ENCODE data around the gene DHRS11.
A peak's percentile ranks its signal among the peaks of the same experiment; 100 is the strongest.

DHRS11 gene

DNA sequence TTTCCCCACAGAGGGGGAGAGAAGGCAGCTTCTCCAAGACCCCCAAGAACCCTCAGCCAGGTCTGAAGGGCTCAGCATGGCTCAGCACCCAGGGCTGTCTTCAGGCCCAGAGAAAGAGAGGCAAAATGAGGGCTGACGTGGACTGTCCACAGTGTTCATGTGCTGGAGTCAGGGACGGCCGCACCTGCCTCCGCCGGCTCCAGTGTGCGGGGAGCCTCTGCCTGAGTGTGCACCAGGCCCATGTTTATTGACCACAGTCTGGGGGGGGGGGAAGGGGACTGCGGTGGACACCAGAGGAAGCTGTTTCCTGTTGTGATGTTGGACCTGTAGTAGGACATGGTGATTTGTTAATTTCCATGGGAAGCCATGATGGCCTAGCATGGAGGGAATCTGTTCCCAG is 16.6 kb downstream of the DHRS11 start:
- in situ Hi-C loops (cut with MboI; ENCODE audit: low pct_unique_long_range_greater_than_20kb, low sequenced_read_pairs, unreplicated experiment), result loop anchor here (25.0 kb wide), 1 partner anchor 779 kb away; the partner anchor contains the start of gene C17orf78
- TF ChIP-seq, protein P1, sequence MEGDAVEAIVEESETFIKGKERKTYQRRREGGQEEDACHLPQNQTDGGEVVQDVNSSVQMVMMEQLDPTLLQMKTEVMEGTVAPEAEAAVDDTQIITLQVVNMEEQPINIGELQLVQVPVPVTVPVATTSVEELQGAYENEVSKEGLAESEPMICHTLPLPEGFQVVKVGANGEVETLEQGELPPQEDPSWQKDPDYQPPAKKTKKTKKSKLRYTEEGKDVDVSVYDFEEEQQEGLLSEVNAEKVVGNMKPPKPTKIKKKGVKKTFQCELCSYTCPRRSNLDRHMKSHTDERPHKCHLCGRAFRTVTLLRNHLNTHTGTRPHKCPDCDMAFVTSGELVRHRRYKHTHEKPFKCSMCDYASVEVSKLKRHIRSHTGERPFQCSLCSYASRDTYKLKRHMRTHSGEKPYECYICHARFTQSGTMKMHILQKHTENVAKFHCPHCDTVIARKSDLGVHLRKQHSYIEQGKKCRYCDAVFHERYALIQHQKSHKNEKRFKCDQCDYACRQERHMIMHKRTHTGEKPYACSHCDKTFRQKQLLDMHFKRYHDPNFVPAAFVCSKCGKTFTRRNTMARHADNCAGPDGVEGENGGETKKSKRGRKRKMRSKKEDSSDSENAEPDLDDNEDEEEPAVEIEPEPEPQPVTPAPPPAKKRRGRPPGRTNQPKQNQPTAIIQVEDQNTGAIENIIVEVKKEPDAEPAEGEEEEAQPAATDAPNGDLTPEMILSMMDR (IDR thresholded peaks at IDR 0.05; ENCODE audit: extremely low read depth, insufficient read depth, missing control alignments), result no peak
- no peak for DNase-seq (ENCODE audit: low spot score)

DNA sequence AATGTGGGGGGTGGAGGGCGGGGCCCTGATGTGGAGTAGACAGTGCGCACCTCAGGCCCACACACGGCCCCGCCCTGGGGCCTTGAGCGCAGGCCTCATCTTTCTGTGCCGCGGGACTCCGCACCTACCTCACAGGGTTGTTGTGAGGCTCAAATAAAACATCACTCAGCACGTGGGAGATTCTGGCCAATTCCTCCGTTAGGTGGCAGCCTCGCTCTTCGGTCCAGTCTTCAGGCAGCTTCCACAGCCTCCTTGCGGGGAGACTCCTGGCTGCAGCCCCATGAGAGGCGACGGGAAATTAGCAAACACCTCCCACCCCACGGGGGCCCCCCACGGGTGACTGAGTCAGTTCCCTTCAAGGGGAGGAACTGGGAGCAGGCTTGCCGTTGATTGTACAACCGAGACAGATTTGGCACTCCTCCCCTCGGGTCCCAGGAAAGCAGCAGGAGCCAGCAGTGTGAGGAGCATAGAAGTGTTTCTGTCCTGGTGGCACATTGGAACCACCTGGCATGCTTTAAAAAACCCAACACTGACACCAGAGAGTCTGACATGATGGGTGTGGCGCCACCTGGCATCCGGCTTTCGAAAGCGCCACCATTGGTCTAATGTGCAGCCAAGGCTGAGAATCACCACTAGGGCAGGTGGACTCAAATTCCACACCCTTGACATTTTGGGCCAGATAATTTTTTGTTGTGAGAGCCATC is 17.3 kb downstream of the DHRS11 start:
- TF ChIP-seq, protein P1 (IDR thresholded peaks at IDR 0.05; ENCODE audit: extremely low read depth, insufficient read depth, missing control alignments), result peak; percentile 51
- no peak for DNase-seq (ENCODE audit: low spot score)
- in situ Hi-C loops (cut with MboI; ENCODE audit: low pct_unique_long_range_greater_than_20kb, low sequenced_read_pairs, unreplicated experiment), result loop anchor here (25.0 kb wide), 1 partner anchor 778 kb away; the partner anchor contains the start of gene C17orf78

DNA sequence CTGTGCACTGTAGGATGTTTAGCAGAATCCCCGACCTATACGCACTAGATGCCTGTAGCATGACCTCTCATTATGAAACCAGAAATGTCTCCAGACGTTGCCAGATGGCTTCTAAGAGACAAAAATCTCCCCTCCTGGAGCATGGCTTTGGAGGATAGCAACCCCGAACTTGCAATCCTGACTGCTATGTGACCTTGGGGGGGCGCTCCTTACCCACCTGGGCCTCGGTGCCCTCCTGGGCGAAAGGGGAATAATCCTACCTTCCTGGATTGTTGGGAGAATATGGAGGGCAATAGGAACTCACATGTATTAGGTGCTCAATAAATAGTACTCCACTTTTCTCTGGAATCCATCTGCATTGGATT is 17.8 kb downstream of the DHRS11 start:
- in situ Hi-C loops (cut with MboI; ENCODE audit: low pct_unique_long_range_greater_than_20kb, low sequenced_read_pairs, unreplicated experiment), result loop anchor here (25.0 kb wide), 1 partner anchor 778 kb away; the partner anchor contains the start of gene C17orf78
- DNase-seq (ENCODE audit: low spot score), result no peak
- TF ChIP-seq, protein P1 (IDR thresholded peaks at IDR 0.05; ENCODE audit: extremely low read depth, insufficient read depth, missing control alignments), result no peak

DNA sequence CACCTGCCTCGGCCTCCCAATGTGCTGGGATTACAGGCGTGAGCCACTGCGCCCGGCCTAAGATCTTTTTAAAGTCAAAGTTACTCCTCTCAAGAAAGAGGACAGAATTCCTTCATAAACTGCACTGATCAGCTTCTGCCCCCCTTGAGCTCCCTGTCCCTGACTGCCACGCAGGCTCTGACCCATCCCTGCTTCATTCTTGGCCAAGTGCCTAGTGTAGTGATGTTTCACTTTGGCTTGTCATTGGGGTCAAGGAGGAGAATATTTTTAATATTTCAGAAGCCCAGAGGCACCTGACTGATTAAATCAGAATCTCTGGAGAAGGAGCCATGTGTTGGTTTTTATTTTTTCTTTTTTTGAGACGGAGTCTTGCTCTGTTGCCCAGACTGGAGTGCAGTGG is 18.8 kb downstream of the DHRS11 start:
- TF ChIP-seq, protein P1 (IDR thresholded peaks at IDR 0.05; ENCODE audit: extremely low read depth, insufficient read depth, missing control alignments), result no peak
- in situ Hi-C loops (cut with MboI; ENCODE audit: low pct_unique_long_range_greater_than_20kb, low sequenced_read_pairs, unreplicated experiment), result loop anchor here (25.0 kb wide), 1 partner anchor 777 kb away; the partner anchor contains the start of gene C17orf78
- no peak for DNase-seq (ENCODE audit: low spot score)

DNA sequence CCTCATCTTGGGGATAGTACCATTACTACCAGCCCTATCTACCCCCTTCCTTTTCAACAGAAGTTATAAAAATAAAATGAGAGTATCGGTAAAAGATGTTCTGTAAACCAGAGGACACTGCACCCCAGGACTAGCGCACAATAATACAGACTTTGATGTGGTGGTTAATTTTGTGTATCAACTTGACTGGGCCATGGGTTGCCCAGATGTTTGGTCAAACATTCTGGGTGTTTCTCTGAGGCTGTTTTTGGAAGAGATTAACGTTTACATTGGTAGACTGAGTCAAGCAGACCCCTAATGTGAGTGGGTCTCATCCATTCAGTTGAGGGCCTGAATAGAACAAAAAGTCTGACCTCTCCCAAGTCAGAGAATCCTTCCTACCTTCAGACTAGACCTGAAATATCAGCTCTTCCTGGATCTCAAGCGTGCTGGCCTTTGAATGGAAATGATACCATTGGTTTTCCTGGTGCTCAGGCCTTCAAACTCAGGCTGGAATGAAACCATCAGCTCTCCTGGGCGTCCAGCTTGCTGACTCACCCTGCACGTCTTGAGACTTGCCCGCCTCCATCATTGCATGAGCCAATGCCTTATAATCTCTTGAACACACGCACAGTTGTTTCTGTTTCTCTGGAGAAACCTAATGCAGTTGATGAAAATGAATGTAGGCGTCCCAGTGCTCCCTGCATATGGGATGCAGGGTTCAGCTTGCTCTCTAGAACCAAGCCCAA is 19.8 kb downstream of the DHRS11 start:
- in situ Hi-C loops (cut with MboI; ENCODE audit: low pct_unique_long_range_greater_than_20kb, low sequenced_read_pairs, unreplicated experiment), result loop anchor here (25.0 kb wide), 1 partner anchor 776 kb away; the partner anchor contains the start of gene C17orf78
- TF ChIP-seq, protein P1 (IDR thresholded peaks at IDR 0.05; ENCODE audit: extremely low read depth, insufficient read depth, missing control alignments), result no peak
- DNase-seq (ENCODE audit: low spot score), result no peak

DNA sequence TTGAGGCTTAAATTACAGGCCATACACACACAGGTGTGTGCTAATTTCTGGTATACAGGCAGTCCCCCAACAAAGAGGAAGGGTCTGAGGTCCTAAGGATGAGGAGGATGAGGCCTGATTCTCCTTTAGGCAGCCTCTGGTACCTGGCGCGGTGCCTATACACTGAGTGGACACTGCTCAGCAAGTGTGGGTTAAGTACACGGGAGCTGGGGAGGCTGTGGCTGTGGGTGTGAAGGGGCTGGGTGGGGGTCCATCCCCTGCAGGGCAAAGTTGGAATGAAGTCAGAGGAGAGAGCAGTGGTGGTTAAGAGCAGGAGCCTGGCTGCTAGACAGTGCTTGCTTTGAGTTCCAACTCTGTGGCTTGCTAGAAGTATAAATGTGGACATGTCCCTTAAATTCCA is 20.6 kb downstream of the DHRS11 start:
- in situ Hi-C loops (cut with MboI; ENCODE audit: low pct_unique_long_range_greater_than_20kb, low sequenced_read_pairs, unreplicated experiment), result loop anchor here (25.0 kb wide), 1 partner anchor 775 kb away; the partner anchor contains the start of gene C17orf78
- TF ChIP-seq, protein P1 (IDR thresholded peaks at IDR 0.05; ENCODE audit: extremely low read depth, insufficient read depth, missing control alignments), result no peak
- no peak for DNase-seq (ENCODE audit: low spot score)

All from GM13977 (cell line).